Measurements from ENCODE around the gene E2F3.

E2F3 gene

GRCh38 chr6:20375436-20375835 lies 26.2 kb upstream of the E2F3 start:
- DNase-seq (ENCODE audit: low spot score), result no peak
- TF ChIP-seq, protein P1, sequence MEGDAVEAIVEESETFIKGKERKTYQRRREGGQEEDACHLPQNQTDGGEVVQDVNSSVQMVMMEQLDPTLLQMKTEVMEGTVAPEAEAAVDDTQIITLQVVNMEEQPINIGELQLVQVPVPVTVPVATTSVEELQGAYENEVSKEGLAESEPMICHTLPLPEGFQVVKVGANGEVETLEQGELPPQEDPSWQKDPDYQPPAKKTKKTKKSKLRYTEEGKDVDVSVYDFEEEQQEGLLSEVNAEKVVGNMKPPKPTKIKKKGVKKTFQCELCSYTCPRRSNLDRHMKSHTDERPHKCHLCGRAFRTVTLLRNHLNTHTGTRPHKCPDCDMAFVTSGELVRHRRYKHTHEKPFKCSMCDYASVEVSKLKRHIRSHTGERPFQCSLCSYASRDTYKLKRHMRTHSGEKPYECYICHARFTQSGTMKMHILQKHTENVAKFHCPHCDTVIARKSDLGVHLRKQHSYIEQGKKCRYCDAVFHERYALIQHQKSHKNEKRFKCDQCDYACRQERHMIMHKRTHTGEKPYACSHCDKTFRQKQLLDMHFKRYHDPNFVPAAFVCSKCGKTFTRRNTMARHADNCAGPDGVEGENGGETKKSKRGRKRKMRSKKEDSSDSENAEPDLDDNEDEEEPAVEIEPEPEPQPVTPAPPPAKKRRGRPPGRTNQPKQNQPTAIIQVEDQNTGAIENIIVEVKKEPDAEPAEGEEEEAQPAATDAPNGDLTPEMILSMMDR (IDR thresholded peaks at IDR 0.05; ENCODE audit: borderline replicate concordance, control extremely low read depth, extremely low read depth, insufficient read depth, missing control alignments), result no peak
- in situ Hi-C loops (cut with MboI; ENCODE audit: low sequenced_read_pairs, unreplicated experiment), result no loop called here

- TF ChIP-seq, protein P1 (IDR thresholded peaks at IDR 0.05; ENCODE audit: borderline replicate concordance, control extremely low read depth, extremely low read depth, insufficient read depth, missing control alignments), result no peak
- in situ Hi-C loops (cut with MboI; ENCODE audit: low sequenced_read_pairs, unreplicated experiment), result no loop called here
Measured at GRCh38 chr6:20377623-20378265, 23.9 kb upstream of the E2F3 start.

DNA sequence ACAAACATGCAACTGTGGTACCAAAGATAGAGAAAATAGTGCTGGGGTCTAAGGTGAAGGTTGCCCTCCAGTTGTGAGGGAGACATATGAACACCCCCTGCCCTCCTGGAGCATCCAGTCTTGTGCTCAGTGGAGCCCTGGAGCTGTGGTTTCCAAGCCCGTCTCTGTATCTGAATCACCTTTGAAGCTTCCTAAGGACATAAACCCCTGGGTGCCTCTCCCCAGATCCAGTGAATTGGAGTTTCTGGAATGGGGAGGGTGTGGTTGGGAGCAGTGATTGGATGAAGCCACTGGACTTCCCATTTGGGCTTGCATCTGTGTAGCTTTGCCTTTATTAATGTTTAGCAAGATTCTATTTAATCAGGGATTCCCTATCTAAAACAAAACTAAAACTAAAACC lies 22.4 kb upstream of the E2F3 start:
- in situ Hi-C loops (cut with MboI; ENCODE audit: low sequenced_read_pairs, unreplicated experiment), result no loop called here
- no peak for DNase-seq (ENCODE audit: low spot score)

More at GRCh38 chr6:20377623-20378265, 23.9 kb upstream of the E2F3 start:
- no peak for DNase-seq (ENCODE audit: low spot score)

DNA sequence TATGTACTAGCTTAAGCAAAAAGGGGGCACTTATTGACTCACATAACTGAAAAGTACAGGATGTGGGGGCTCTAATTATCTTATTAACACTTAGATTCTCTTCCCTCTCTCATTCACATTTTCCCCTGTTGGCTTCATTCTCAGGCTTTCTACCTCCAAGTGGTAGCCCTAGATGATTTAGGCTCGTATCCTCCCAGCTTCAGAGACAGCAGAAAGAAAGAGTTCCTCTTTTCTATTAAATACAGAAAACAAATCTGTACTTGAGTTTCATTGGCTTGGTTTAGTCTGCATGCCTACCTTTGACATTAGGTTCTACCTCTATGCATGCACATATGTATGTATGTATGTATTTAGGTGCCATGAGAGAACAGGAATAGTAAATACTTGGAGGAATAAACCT lies 15.5 kb upstream of the E2F3 start:
- in situ Hi-C loops (cut with MboI; ENCODE audit: low sequenced_read_pairs, unreplicated experiment), result no loop called here
- TF ChIP-seq, protein P1 (IDR thresholded peaks at IDR 0.05; ENCODE audit: borderline replicate concordance, control extremely low read depth, extremely low read depth, insufficient read depth, missing control alignments), result no peak
- DNase-seq (ENCODE audit: low spot score), result no peak

More for the DNA sequence above, 22.4 kb upstream of the E2F3 start:
- TF ChIP-seq, protein P1 (IDR thresholded peaks at IDR 0.05; ENCODE audit: borderline replicate concordance, control extremely low read depth, extremely low read depth, insufficient read depth, missing control alignments), result no peak

GRCh38 chr6:20389066-20389465 lies 12.6 kb upstream of the E2F3 start:
- in situ Hi-C loops (cut with MboI; ENCODE audit: low sequenced_read_pairs, unreplicated experiment), result no loop called here
- no peak for DNase-seq (ENCODE audit: low spot score)
- TF ChIP-seq, protein P1 (IDR thresholded peaks at IDR 0.05; ENCODE audit: borderline replicate concordance, control extremely low read depth, extremely low read depth, insufficient read depth, missing control alignments), result no peak

- in situ Hi-C loops (cut with MboI; ENCODE audit: low sequenced_read_pairs, unreplicated experiment), result no loop called here
- TF ChIP-seq, protein P1 (IDR thresholded peaks at IDR 0.05; ENCODE audit: borderline replicate concordance, control extremely low read depth, extremely low read depth, insufficient read depth, missing control alignments), result no peak
Measured at GRCh38 chr6:20393297-20393696, 8.4 kb upstream of the E2F3 start.

More at GRCh38 chr6:20393297-20393696, 8.4 kb upstream of the E2F3 start:
- no peak for DNase-seq (ENCODE audit: low spot score)
